Ascending aorta (tissue), 2 donors: ENCODE measurements around the gene SRGAP1. TPM values are rescaled to one million over a fixed set of nuclear protein-coding genes. Genes with fewer than 3 reads are reported as not detected.
"Not testable (repeated sequence)": the region's sequence is repeated elsewhere in the genome, so short reads cannot be mapped to it uniquely, and the experiment has no call there.

Experiments
- DNase-seq, 2 donors: peaks; one replicate each; pipeline ENCODE4 v3.0.0-alpha.2; 2019; ENCODE audit warnings: low spot score in 2 of 2
- H3K27ac ChIP-seq, 2 donors: fragments of 200-600 bp; sonication (generic); one replicate each; pipeline ENCODE4 v1.5.1; 2016 to 2017; ENCODE audit warnings: mild to moderate bottlenecking in 1 of 2
- H3K27me3 ChIP-seq: fragments of 200-600 bp; sonication (generic); one replicate; pipeline ENCODE4 v1.5.1; 2017
- H3K36me3 ChIP-seq, 2 donors: fragments of 200-600 bp; sonication (generic); one replicate each; pipeline ENCODE4 v1.5.1; 2016
- H3K4me1 ChIP-seq, 2 donors: fragments of 200-600 bp; sonication (generic); one replicate each; pipeline ENCODE4 v1.5.1; 2016 to 2017; ENCODE audit warnings: mild to moderate bottlenecking in 1 of 2
- H3K4me3 ChIP-seq, 2 donors: fragments of 200-600 bp; sonication (generic); one replicate each; pipeline ENCODE4 v1.5.1; 2016 to 2017; ENCODE audit warnings: mild to moderate bottlenecking in 1 of 2
- H3K9me3 ChIP-seq, 2 donors: fragments of 200-600 bp; sonication (generic); one replicate each; pipeline ENCODE4 v1.5.1; 2016
- CTCF ChIP-seq, 3 experiments: fragments of 200-600 bp in 2 of 3; fragments of 450-650 bp in 1 of 3; sonication (generic) in 2 of 3; IDR thresholded peaks; one replicate each; pipeline ENCODE4 v1.5.1; 2016 to 2019; ENCODE audit warnings: antibody characterized with exemption in 3 of 3, mild to moderate bottlenecking in 1 of 3, moderate library complexity in 1 of 3
- intact Hi-C: fragments of 100-400 bp; cut with DNase I; formaldehyde crosslinking; loops from one replicate; pipeline ENCODE4 v1.15.1; 2023
- total RNA-seq: library from RNA; depleted of rRNA; stranded (reverse); fragments of >200 nt; gene quantifications from one replicate; pipeline ENCODE4 v1.1.0, GENCODE V29; 2016

SRGAP1 gene
- total RNA-seq, 1 donor from 2014 or later = 5.5 TPM

GRCh38 chr12:63849641-63850040 lies 5.1 kb downstream of the SRGAP1 start:
- intact Hi-C loops = loop anchor here (10.0 kb wide), 1 partner anchor 1385 kb away; the partner anchor contains the start of gene MON2
- H3K27me3 ChIP-seq = no peaks in the 10 kb centered on the region
- peaks cover 0 to 4% of the 10 kb centered on the region in 2 donors for H3K4me1 ChIP-seq
- H3K4me3 ChIP-seq = no peak overlapping the region
- H3K9me3 ChIP-seq = no peaks in the 10 kb centered on the region
- no peaks in the 10 kb centered on the region for H3K36me3 ChIP-seq
- TF ChIP-seq CTCF (IDR thresholded peaks at IDR 0.05) = no peak
- no peak for DNase-seq
- H3K27ac ChIP-seq = no peak overlapping the region

GRCh38 chr12:63853978-63854377 lies 9.5 kb downstream of the SRGAP1 start:
- Histone ChIP-seq H3K4me3 (no peak overlapping the region), H3K4me1 (no peaks in the 10 kb centered on the region), H3K27me3 (no peaks in the 10 kb centered on the region), H3K27ac (no peak overlapping the region), H3K9me3 (no peaks in the 10 kb centered on the region), H3K36me3 (no peaks in the 10 kb centered on the region)
- intact Hi-C loops = no loop called here
- DNase-seq = no peak
- no peak for TF ChIP-seq CTCF (IDR thresholded peaks at IDR 0.05)

GRCh38 chr12:63855299-63855698 lies 10.8 kb downstream of the SRGAP1 start:
- Histone ChIP-seq H3K27me3 (no peaks in the 10 kb centered on the region), H3K36me3 (no peaks in the 10 kb centered on the region), H3K9me3 (no peaks in the 10 kb centered on the region), H3K4me3 (no peak overlapping the region), H3K27ac (no peak overlapping the region), H3K4me1 (no peaks in the 10 kb centered on the region)
- no peak for DNase-seq
- TF ChIP-seq CTCF (IDR thresholded peaks at IDR 0.05) = no peak
- intact Hi-C loops = no loop called here

- TF ChIP-seq CTCF (IDR thresholded peaks at IDR 0.05) = no peak
- intact Hi-C loops = no loop called here
- no peaks in the 10 kb centered on the region for H3K36me3 ChIP-seq
- no peak overlapping the region for H3K4me3 ChIP-seq
- H3K27me3 ChIP-seq = no peaks in the 10 kb centered on the region
- H3K4me1 ChIP-seq = peaks cover 0 to 3% of the 10 kb centered on the region in 2 donors
- DNase-seq = no peak
- H3K27ac ChIP-seq = no peak overlapping the region
- H3K9me3 ChIP-seq = no peaks in the 10 kb centered on the region
Observed at GRCh38 chr12:63857771-63858670, 13.5 kb downstream of the SRGAP1 start.

- DNase-seq, H3K4me3 ChIP-seq, H3K9me3 ChIP-seq, H3K27ac ChIP-seq, intact Hi-C loops, H3K4me1 ChIP-seq, H3K36me3 ChIP-seq, H3K27me3 ChIP-seq: not testable (repeated sequence)
Observed at GRCh38 chr12:63859880-63860279, 15.4 kb downstream of the SRGAP1 start.

- no peak overlapping the region for H3K27ac ChIP-seq
Observed at GRCh38 chr12:63862187-63862968, 17.9 kb downstream of the SRGAP1 start.

More at GRCh38 chr12:63862187-63862968, 17.9 kb downstream of the SRGAP1 start:
- Histone ChIP-seq H3K4me1 (peaks cover 0 to 3% of the 10 kb centered on the region in 2 donors), H3K9me3 (no peaks in the 10 kb centered on the region), H3K36me3 (no peaks in the 10 kb centered on the region), H3K27me3 (no peaks in the 10 kb centered on the region), H3K4me3 (no peak overlapping the region)
- intact Hi-C loops = no loop called here
- TF ChIP-seq CTCF (IDR thresholded peaks at IDR 0.05) = no peak
- no peak for DNase-seq
